Sigmoid colon (tissue), 7 donors: Measurements from ENCODE around the gene CCDC92B. TPM values are rescaled to one million over a fixed set of nuclear protein-coding genes. Genes with fewer than 3 reads are reported as not detected.

ENCODE experiments used
- DNase-seq: peaks from one replicate; pipeline ENCODE4 v3.0.0-alpha.2; 2019
- H3K27ac ChIP-seq, 4 donors: fragments of 200-600 bp; sonication (generic); one replicate each; pipeline ENCODE4 v1.5.1; 2016 to 2019; ENCODE audit warnings: mild to moderate bottlenecking in 1 of 4
- H3K27me3 ChIP-seq, 3 donors: fragments of 200-600 bp; sonication (generic); one replicate each; pipeline ENCODE4 v1.5.1; 2019; ENCODE audit warnings: mild to moderate bottlenecking in 1 of 3
- H3K36me3 ChIP-seq, 4 donors: fragments of 200-600 bp; sonication (generic); one replicate each; pipeline ENCODE4 v1.5.1; 2016 to 2019
- H3K4me1 ChIP-seq, 4 donors: fragments of 200-600 bp; sonication (generic); one replicate each; pipeline ENCODE4 v1.5.1; 2017 to 2019
- H3K4me3 ChIP-seq, 4 donors: fragments of 200-600 bp; sonication (generic); one replicate each; pipeline ENCODE4 v1.5.1; 2017 to 2019; ENCODE audit warnings: mild to moderate bottlenecking in 2 of 4, moderate library complexity in 1 of 4
- H3K9me3 ChIP-seq, 4 donors: fragments of 200-600 bp in 3 of 4; sonication (generic) in 3 of 4; one replicate each; pipeline versions ENCODE4 v1.5.1 to v1.6.1; 2013 to 2019
- EP300 ChIP-seq, 4 donors: sonication (generic); formaldehyde crosslinking; IDR thresholded peaks; one replicate each; pipeline ENCODE4 v1.6.1; 2017; ENCODE audit warnings: antibody characterized with exemption in 4 of 4
- POLR2A ChIP-seq, 2 donors: fragments of 450-650 bp; IDR thresholded peaks; one replicate each; pipeline ENCODE4 v1.6.1; 2016; ENCODE audit warnings: antibody characterized with exemption in 2 of 2, mild to moderate bottlenecking in 2 of 2, moderate library complexity in 2 of 2
- POLR2AphosphoS5 ChIP-seq, 4 donors: sonication (generic); formaldehyde crosslinking; IDR thresholded peaks; one replicate each; pipeline ENCODE4 v1.6.1; 2017; ENCODE audit warnings: antibody characterized with exemption in 4 of 4
- WGBS, 2 donors: extraction: QIAGEN DNeasy Blood & Tissue Kit; methylation state at CpG; one replicate each; pipeline ENCODE4 v1.1.7; 2013; 5-methylcytosine and 5-hydroxymethylcytosine counted together
- intact Hi-C: fragments of 100-400 bp; cut with DNase I; formaldehyde crosslinking; loops from one replicate; pipeline ENCODE4 v1.15.1; 2023
- polyA plus RNA-seq, 3 donors: library from polyadenylated mRNA; stranded (reverse); fragments of 200-250 nt; gene quantifications; one replicate each; pipeline ENCODE4 v1.2.3, GENCODE V29; 2013
- total RNA-seq, 4 donors: library from RNA; depleted of rRNA; stranded (reverse); fragments of >200 nt; gene quantifications; one replicate each; pipeline ENCODE4 v1.1.0, GENCODE V29; 2016
- TF ChIP-seq, protein P1 (sequence below), 4 experiments: fragments of 450-650 bp in 3 of 4; fragments of 200-600 bp in 1 of 4; IDR thresholded peaks; one replicate each; pipeline ENCODE4 v1.5.1; 2016 to 2019; ENCODE audit warnings: antibody characterized with exemption in 4 of 4, mild to moderate bottlenecking in 3 of 4, moderate library complexity in 2 of 4
- donor health status: healthy with polysubstance abuse.
- donor health status: Bipolar disorder and iron deficiency.
- donor health status: healthy.

CCDC92B gene
- total and polyA plus RNA-seq, 7 donors = under 0.01 to 0.77 (median 0.18) TPM; not detected in 3

DNA sequence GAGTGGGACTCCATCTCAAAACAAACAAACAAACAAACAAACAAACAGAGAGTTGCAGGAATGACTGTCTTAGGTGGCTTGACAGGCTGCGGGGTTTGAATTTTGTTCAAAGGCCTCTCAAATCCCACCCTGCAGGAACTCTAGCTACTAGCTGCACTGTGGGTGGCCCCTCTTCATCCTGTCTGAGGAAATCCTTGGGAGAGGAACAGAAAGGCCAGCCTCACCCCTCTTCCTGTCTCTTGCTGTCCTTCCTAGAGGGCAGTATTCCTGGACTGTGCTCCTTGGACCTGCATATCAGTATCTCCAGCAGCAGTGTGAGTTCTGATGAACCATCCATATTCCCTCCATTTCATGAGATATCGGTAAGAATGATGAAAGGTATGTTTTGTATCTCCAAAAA lies 2.0 kb upstream of the CCDC92B start:
- intact Hi-C loops = no loop called here
- H3K36me3 ChIP-seq = no peaks in the 10 kb centered on the region
- H3K9me3 ChIP-seq = no peaks in the 10 kb centered on the region
- DNase-seq = no peak
- H3K4me3 ChIP-seq = no peak overlapping the region
- 83 to 93% methylated on average over 2 of the region's 2 CpGs for WGBS, 2 donors
- no peak overlapping the region for H3K27ac ChIP-seq
- peaks cover 22 to 92% (median 45%) of the 10 kb centered on the region in 3 donors for H3K27me3 ChIP-seq
- TF ChIP-seq POLR2AphosphoS5 (IDR thresholded peaks at IDR 0.05) (no peak), POLR2A (IDR thresholded peaks at IDR 0.05) (no peak), EP300 (IDR thresholded peaks at IDR 0.05) (no peak)
- TF ChIP-seq, protein P1, sequence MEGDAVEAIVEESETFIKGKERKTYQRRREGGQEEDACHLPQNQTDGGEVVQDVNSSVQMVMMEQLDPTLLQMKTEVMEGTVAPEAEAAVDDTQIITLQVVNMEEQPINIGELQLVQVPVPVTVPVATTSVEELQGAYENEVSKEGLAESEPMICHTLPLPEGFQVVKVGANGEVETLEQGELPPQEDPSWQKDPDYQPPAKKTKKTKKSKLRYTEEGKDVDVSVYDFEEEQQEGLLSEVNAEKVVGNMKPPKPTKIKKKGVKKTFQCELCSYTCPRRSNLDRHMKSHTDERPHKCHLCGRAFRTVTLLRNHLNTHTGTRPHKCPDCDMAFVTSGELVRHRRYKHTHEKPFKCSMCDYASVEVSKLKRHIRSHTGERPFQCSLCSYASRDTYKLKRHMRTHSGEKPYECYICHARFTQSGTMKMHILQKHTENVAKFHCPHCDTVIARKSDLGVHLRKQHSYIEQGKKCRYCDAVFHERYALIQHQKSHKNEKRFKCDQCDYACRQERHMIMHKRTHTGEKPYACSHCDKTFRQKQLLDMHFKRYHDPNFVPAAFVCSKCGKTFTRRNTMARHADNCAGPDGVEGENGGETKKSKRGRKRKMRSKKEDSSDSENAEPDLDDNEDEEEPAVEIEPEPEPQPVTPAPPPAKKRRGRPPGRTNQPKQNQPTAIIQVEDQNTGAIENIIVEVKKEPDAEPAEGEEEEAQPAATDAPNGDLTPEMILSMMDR (IDR thresholded peaks at IDR 0.05) = no peak
- peaks cover 0 to 19% (median 18%) of the 10 kb centered on the region in 4 donors for H3K4me1 ChIP-seq

DNA sequence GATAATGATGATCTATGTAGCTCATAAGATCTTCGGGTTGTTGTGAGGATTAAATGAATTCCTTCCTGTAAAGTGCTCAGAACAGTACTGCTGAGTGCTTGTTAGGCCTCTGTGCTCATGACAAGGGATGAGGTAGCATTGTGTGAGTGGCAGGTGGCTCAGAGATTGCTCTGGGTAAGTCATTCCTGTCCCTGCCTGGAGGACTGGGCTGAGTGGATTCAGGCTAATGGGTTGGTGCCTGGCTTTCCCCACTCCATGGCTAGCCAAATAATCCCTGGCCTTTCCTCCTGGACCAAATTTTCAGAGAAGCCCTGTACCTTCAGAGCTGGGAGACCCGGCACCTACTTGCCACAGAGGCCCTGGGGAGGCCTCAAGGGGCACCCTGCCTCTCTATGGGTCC lies 1.3 kb upstream of the CCDC92B start:
- TF ChIP-seq POLR2A (IDR thresholded peaks at IDR 0.05) (no peak), POLR2AphosphoS5 (IDR thresholded peaks at IDR 0.05) (no peak), EP300 (IDR thresholded peaks at IDR 0.05) (no peak)
- TF ChIP-seq, protein P1 (IDR thresholded peaks at IDR 0.05) = no peak
- H3K4me3 ChIP-seq = no peak overlapping the region
- WGBS, 2 donors = 69 to 82% methylated on average over 2 of the region's 2 CpGs
- H3K4me1 ChIP-seq = peaks cover 0 to 14% (median 12%) of the 10 kb centered on the region in 4 donors
- no peak for DNase-seq
- no peaks in the 10 kb centered on the region for H3K9me3 ChIP-seq
- intact Hi-C loops = no loop called here
- peaks cover 14 to 89% (median 37%) of the 10 kb centered on the region in 3 donors for H3K27me3 ChIP-seq
- no peak overlapping the region for H3K27ac ChIP-seq
- H3K36me3 ChIP-seq = no peaks in the 10 kb centered on the region

DNA sequence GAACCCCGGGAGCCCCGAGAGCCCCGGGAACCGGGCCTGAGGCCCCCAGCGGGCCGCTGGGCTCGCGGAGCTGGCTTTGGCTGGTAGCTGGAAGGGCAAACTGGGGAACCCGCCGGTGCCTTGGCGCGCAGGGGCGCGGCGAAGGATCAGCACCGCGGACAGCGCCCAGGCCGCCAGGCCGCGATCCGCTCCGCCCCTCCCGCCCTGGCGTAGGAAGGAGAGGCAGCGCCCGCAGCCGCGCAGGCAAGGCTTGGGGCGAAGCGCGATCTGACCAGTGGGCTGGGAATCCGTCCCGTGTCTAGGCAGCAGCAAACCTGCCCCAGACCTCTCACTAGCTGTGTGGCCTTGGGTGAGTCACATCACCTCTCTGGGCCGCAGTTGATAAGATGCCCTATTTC lies 331 bp upstream of the CCDC92B start:
- H3K9me3 ChIP-seq = no peaks in the 10 kb centered on the region
- H3K27me3 ChIP-seq = peaks cover 7 to 80% (median 30%) of the 10 kb centered on the region in 3 donors
- intact Hi-C loops = no loop called here
- no peak overlapping the region for H3K27ac ChIP-seq
- H3K4me1 ChIP-seq = peaks cover 0 to 11% (median 8%) of the 10 kb centered on the region in 4 donors
- peak overlapping the region in 2 of 4 donors; percentile 7 to 19 for H3K4me3 ChIP-seq
- 1% methylated on average over 35 of the region's 35 CpGs for WGBS, 2 donors
- TF ChIP-seq POLR2A (IDR thresholded peaks at IDR 0.05) (no peak), EP300 (IDR thresholded peaks at IDR 0.05) (no peak), POLR2AphosphoS5 (IDR thresholded peaks at IDR 0.05) (no peak)
- TF ChIP-seq, protein P1 (IDR thresholded peaks at IDR 0.05) = no peak
- H3K36me3 ChIP-seq = no peaks in the 10 kb centered on the region
- DNase-seq = no peak

DNA sequence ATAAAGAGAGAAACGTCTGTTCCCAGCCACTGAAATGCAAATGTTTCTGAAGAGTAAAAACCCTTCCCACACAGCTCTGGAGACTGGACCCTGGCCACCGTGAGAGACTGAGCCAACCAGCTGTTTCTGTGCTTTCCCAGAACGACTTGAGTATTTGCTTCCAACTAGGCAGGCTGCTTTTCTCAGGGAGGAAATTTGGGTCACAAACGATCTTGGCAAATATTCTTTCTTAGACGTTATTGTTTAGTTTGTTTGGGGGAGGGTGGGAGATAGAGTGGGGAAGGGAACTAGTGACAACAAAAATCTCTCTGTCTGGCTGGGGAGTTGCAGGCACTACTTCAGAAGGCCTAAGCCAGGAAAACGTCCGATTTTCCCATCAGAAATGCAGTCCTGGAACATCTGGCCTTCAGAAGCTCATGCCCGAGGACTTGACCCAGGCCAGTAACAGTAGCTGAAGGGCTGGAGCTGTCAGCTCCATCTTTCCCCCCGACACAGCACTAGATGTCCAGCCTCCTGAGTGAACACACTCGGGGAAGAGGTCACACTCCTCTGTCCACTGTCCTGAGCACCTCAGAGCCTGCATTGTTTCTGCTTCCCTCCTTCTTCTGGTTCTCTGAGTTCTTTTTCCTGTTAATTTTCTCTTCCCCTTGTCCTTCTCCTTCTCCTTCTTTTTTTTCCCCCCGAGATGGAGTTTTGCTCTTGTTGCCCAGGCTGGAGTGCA lies 4.0 kb downstream of the CCDC92B start:
- intact Hi-C loops = no loop called here
- no peaks in the 10 kb centered on the region for H3K36me3 ChIP-seq
- H3K9me3 ChIP-seq = no peaks in the 10 kb centered on the region
- H3K4me3 ChIP-seq = no peak overlapping the region
- H3K27ac ChIP-seq = no peak overlapping the region
- DNase-seq = no peak
- TF ChIP-seq POLR2A (IDR thresholded peaks at IDR 0.05) (no peak), POLR2AphosphoS5 (IDR thresholded peaks at IDR 0.05) (no peak), EP300 (IDR thresholded peaks at IDR 0.05) (no peak)
- TF ChIP-seq, protein P1 (IDR thresholded peaks at IDR 0.05) = no peak
- peaks cover 7 to 46% (median 25%) of the 10 kb centered on the region in 3 donors for H3K27me3 ChIP-seq
- peaks cover 0 to 11% (median 8%) of the 10 kb centered on the region in 4 donors for H3K4me1 ChIP-seq
- WGBS, 2 donors = 34 to 36% methylated on average over 11 of the region's 11 CpGs
